Activated CD4-positive, CD25-positive, alpha-beta regulatory T cell treated with anti-CD3 and anti-CD28 coated beads, Interleukin-2, amount 50 U/mL, for 24 hours (primary cell): ENCODE data around the gene CETN3.
A peak's percentile ranks its signal among the peaks of the same experiment; 100 is the strongest.

Source experiments
- ATAC-seq, 2 donors: fragments of 150-1000 bp; cut with Tn5 transposase; one replicate each; pipeline ENCODE4 v1.10.0; 2021; ENCODE audit warnings: mild to moderate bottlenecking in 1 of 2, moderate library complexity in 1 of 2

CETN3 gene

GRCh38 chr5:90409318-90410177 lies at the start of gene CETN3:
TSS of gene CETN3 (minus strand) at chr5:90409756. CDS start at chr5:90409661, 95 bp downstream.
- ATAC-seq, result peak; percentile 94 to 95

- no peak for ATAC-seq
These were observed 37.4 kb upstream of the CETN3 start for GRCh38 chr5:90446961-90447360.

- ATAC-seq, result no peak
These were observed 31.1 kb upstream of the CETN3 start for GRCh38 chr5:90440644-90441043.

- ATAC-seq, result no peak
These were observed 28.5 kb upstream of the CETN3 start for GRCh38 chr5:90438100-90438499.

GRCh38 chr5:90437663-90438062 lies 28.1 kb upstream of the CETN3 start:
- no peak for ATAC-seq

GRCh38 chr5:90434116-90434714 lies 24.7 kb upstream of the CETN3 start:
- peak in 1 of 2 donors; percentile 43 for ATAC-seq

- ATAC-seq, result no peak
These were observed 14.7 kb upstream of the CETN3 start for GRCh38 chr5:90424245-90424644.

- no peak for ATAC-seq
These were observed 11.6 kb upstream of the CETN3 start for GRCh38 chr5:90421136-90421535.

- no peak for ATAC-seq
These were observed 8.7 kb upstream of the CETN3 start for GRCh38 chr5:90418214-90418613.

GRCh38 chr5:90410178-90410762 lies 714 bp upstream of the CETN3 start:
- no peak for ATAC-seq

- no peak for ATAC-seq
These were observed 812 bp downstream of the CETN3 start for GRCh38 chr5:90408571-90409317.

GRCh38 chr5:90406466-90406865 lies 3.1 kb downstream of the CETN3 start:
- ATAC-seq, result no peak

GRCh38 chr5:90402521-90403255 lies 6.9 kb downstream of the CETN3 start:
- no peak for ATAC-seq

GRCh38 chr5:90399251-90399650 lies 10.3 kb downstream of the CETN3 start:
- ATAC-seq, result no peak

GRCh38 chr5:90398726-90399125 lies 10.8 kb downstream of the CETN3 start:
- no peak for ATAC-seq

- ATAC-seq, result no peak
These were observed 14.6 kb downstream of the CETN3 start for GRCh38 chr5:90395005-90395404.

GRCh38 chr5:90390928-90391327 lies 18.6 kb downstream of the CETN3 start:
- no peak for ATAC-seq

GRCh38 chr5:90390326-90390725 lies 19.2 kb downstream of the CETN3 start:
- no peak for ATAC-seq

GRCh38 chr5:90387508-90387907 lies 22.0 kb downstream of the CETN3 start:
- ATAC-seq, result no peak

GRCh38 chr5:90386099-90386710 lies 23.4 kb downstream of the CETN3 start:
- no peak for ATAC-seq

GRCh38 chr5:90384389-90384788 lies 25.2 kb downstream of the CETN3 start:
- ATAC-seq, result no peak

- no peak for ATAC-seq
These were observed 25.7 kb downstream of the CETN3 start for GRCh38 chr5:90383903-90384302.
